Keratinocyte (primary cell): ENCODE measurements around the gene IGSF8. TPM values are rescaled to one million over a fixed set of nuclear protein-coding genes. Genes with fewer than 3 reads are reported as not detected.

ENCODE experiments used
- DNase-seq: peaks from one replicate; pipeline ENCODE4 v3.0.0-alpha.2; 2011; ENCODE audit warnings: low read depth, missing footprints, low spot score
- FAIRE-seq: peaks from 2 replicates; lab custom pipeline; 2011; peaks lifted over from hg19 to GRCh38; lab: Jason Lieb, UNC
- H2AFZ ChIP-seq: 2 replicates; pipeline ENCODE4 v1.6.0; 2012; ENCODE audit warnings: low read length, control low read depth, inconsistent platforms; ENCODE audit not compliant: control insufficient read depth
- H3K27ac ChIP-seq: 2 replicates; pipeline ENCODE4 v1.5.1; 2011; ENCODE audit warnings: low read length; ENCODE audit not compliant: control insufficient read depth, insufficient read depth
- H3K27me3 ChIP-seq: 3 replicates; pipeline ENCODE4 v1.6.0; 2011; ENCODE audit warnings: low read length; ENCODE audit not compliant: control insufficient read depth, insufficient read depth; ENCODE audit errors: extremely low read depth
- H3K36me3 ChIP-seq, 2 experiments: 2 replicates in 1 of 2; 3 replicates in 1 of 2; pipeline ENCODE4 v1.5.1; 2011; ENCODE audit warnings: low read length in 2 of 2, mild to moderate bottlenecking in 1 of 2; ENCODE audit not compliant: control insufficient read depth in 2 of 2, insufficient read depth in 2 of 2; ENCODE audit errors: extremely low read depth in 1 of 2
- H3K4me1 ChIP-seq: 3 replicates; pipeline ENCODE4 v1.5.1; 2011; ENCODE audit warnings: low read length; ENCODE audit not compliant: control insufficient read depth, insufficient read depth; ENCODE audit errors: extremely low read depth
- H3K4me2 ChIP-seq: 3 replicates; pipeline ENCODE4 v1.6.0; 2011; ENCODE audit warnings: low read depth, low read length; ENCODE audit not compliant: control insufficient read depth, insufficient read depth; ENCODE audit errors: extremely low read depth
- H3K4me3 ChIP-seq, 3 experiments: fragments of 200-600 bp in 1 of 3; sonication (generic) in 1 of 3; 2 replicates in 2 of 3; 3 replicates in 1 of 3; pipeline ENCODE4 v1.5.1; 2011 to 2016; ENCODE audit warnings: low read length in 3 of 3, mild to moderate bottlenecking in 3 of 3, control low read depth in 2 of 3, inconsistent platforms in 1 of 3, low read depth in 1 of 3, mixed read lengths in 1 of 3, mixed run types in 1 of 3, moderate library complexity in 1 of 3; ENCODE audit not compliant: control insufficient read depth in 2 of 3, insufficient read depth in 2 of 3; ENCODE audit errors: extremely low read depth in 1 of 3
- H3K79me2 ChIP-seq: 2 replicates; pipeline ENCODE4 v1.6.0; 2012; ENCODE audit warnings: low read length; ENCODE audit not compliant: control insufficient read depth, insufficient read depth
- H3K9ac ChIP-seq: 3 replicates; pipeline ENCODE4 v1.6.0; 2011; ENCODE audit warnings: low read length; ENCODE audit not compliant: control insufficient read depth, insufficient read depth; ENCODE audit errors: extremely low read depth
- H3K9me1 ChIP-seq: 3 replicates; pipeline ENCODE4 v1.6.0; 2011; ENCODE audit warnings: low read length; ENCODE audit not compliant: control insufficient read depth, insufficient read depth; ENCODE audit errors: extremely low read depth
- H3K9me3 ChIP-seq: 2 replicates; pipeline ENCODE4 v1.5.1; 2012; ENCODE audit warnings: low read depth, low read length; ENCODE audit not compliant: control insufficient read depth
- H4K20me1 ChIP-seq: 3 replicates; pipeline ENCODE4 v1.6.0; 2011; ENCODE audit warnings: low read length; ENCODE audit not compliant: control insufficient read depth, insufficient read depth; ENCODE audit errors: extremely low read depth
- CTCF ChIP-seq, 3 experiments: IDR thresholded peaks in 1 of 3; conservative IDR thresholded peaks in 1 of 3; optimal IDR thresholded peaks in 1 of 3; 2 replicates in 2 of 3; 3 replicates in 1 of 3; pipeline versions ENCODE3 to v1.5.1; 2011; ENCODE audit warnings: low read length in 3 of 3, mild to moderate bottlenecking in 3 of 3, moderate library complexity in 2 of 3, control low read depth in 1 of 3, inconsistent platforms in 1 of 3; ENCODE audit not compliant: insufficient read depth in 2 of 3; ENCODE audit errors: extremely low read depth in 1 of 3
- EZH2 ChIP-seq: IDR thresholded peaks from one replicate; pipeline ENCODE4 v1.6.1; 2012; ENCODE audit warnings: inconsistent platforms, mild to moderate bottlenecking, low read length, moderate library complexity
- dilution Hi-C: fragments of 300-500 bp; cut with MboI; formaldehyde crosslinking; loops from one replicate; pipeline ENCODE4 v1.7.0; 2020; ENCODE audit warnings: low sequenced_read_pairs; ENCODE audit not compliant: extremely low pct_ligation_motif_present
- polyA plus RNA-seq, 5 experiments: library from polyadenylated mRNA; depleted of rRNA in 3 of 5; stranded (reverse) in 3 of 5; stranded (forward) in 1 of 5; unstranded in 1 of 5; fragments of >200 nt; gene quantifications; 1 replicate in 1 of 5; 2 replicates in 3 of 5; 3 replicates in 1 of 5; pipeline versions ENCODE4 v1.2.1 to v1.2.3, GENCODE V29; 2011 to 2012; ENCODE audit warnings: missing spikeins in 2 of 5, low read depth in 1 of 5, low replicate concordance in 1 of 5

The IGSF8 gene
- polyA plus RNA-seq, 1 donor (not counting 4 experiments of a cell fraction or from before 2014, with no cell fraction given): 16.5 TPM

DNA sequence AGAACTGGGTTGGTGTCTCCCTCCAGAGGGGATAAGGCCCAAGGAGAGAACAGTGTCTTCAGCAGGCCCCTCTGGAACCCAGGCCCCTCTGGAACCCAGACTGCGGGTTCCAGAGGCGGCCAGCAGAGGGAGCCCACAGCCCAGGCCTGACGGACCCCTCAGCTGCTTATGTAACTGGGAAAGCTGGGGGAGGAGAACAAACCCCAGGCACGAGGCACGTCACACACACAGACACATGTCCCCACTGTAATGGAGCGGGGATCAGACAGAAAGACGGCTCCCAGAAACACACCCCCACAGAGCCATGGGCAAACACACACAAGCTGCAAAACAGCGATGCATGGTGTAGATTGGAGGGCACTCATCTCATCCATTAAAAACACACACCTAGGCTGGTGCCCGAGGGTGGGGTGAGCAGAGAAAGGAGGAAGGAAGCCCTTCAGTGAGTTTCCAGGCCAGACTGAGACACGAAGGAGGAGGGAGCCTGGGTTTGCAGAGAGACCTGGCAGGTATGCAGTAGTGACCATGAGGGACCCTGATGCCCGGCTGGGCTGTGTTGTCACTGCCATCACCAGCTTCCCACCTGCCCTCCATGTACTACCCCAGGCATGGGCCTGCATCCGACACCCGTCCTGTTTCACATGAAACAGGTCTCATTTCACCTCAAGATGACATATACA is 2.8 kb upstream of the IGSF8 start:
- no peaks in the 10 kb centered on the region for H4K20me1 ChIP-seq
- H3K36me3 ChIP-seq: no peaks in the 10 kb centered on the region
- H3K4me2 ChIP-seq: peak overlapping the region; percentile 51
- H3K79me2 ChIP-seq: peaks cover 9% of the 10 kb centered on the region
- H3K9me3 ChIP-seq: no peaks in the 10 kb centered on the region
- H3K27ac ChIP-seq: peak overlapping the region; percentile 0
- DNase-seq (peak; percentile 36), FAIRE-seq (peak; percentile 62)
- dilution Hi-C loops: no loop called here
- H3K9ac ChIP-seq: peak overlapping the region; percentile 20
- H3K4me3 ChIP-seq: no peak overlapping the region
- H2AFZ ChIP-seq: peak overlapping the region; percentile 89
- peaks cover 24% of the 10 kb centered on the region for H3K4me1 ChIP-seq
- TF ChIP-seq EZH2: no peak
- peak; percentile 83 to 98 (median 89) for TF ChIP-seq CTCF (optimal IDR thresholded peaks at IDR 0.05 in 1 of 3, IDR thresholded peaks at IDR 0.05 in 1 of 3, conservative IDR thresholded peaks at IDR 0.05 in 1 of 3; ENCODE audit: extremely low read depth in 1 of 3, insufficient read depth in 2 of 3, low read length in 3 of 3)
- H3K27me3 ChIP-seq: no peaks in the 10 kb centered on the region
- H3K9me1 ChIP-seq: no peaks in the 10 kb centered on the region

- no peak overlapping the region for H2AFZ ChIP-seq
- H3K27ac ChIP-seq: no peak overlapping the region
- no peak overlapping the region for H3K4me2 ChIP-seq
- no peaks in the 10 kb centered on the region for H4K20me1 ChIP-seq
- H3K9me1 ChIP-seq: no peaks in the 10 kb centered on the region
- dilution Hi-C loops: no loop called here
- H3K4me1 ChIP-seq: peaks cover 24% of the 10 kb centered on the region
- H3K9me3 ChIP-seq: no peaks in the 10 kb centered on the region
- no peak for DNase-seq
- H3K27me3 ChIP-seq: no peaks in the 10 kb centered on the region
- no peak for FAIRE-seq
- peaks cover 0 to 2% of the 10 kb centered on the region in 2 experiments for H3K36me3 ChIP-seq
- H3K9ac ChIP-seq: no peak overlapping the region
- no peak for TF ChIP-seq CTCF (optimal IDR thresholded peaks at IDR 0.05 in 1 of 3, IDR thresholded peaks at IDR 0.05 in 1 of 3, conservative IDR thresholded peaks at IDR 0.05 in 1 of 3; ENCODE audit: extremely low read depth in 1 of 3, insufficient read depth in 2 of 3, low read length in 3 of 3)
- no peak for TF ChIP-seq EZH2
- peaks cover 9% of the 10 kb centered on the region for H3K79me2 ChIP-seq
- H3K4me3 ChIP-seq: no peak overlapping the region
Measured at GRCh38 chr1:160099716-160100375, 1.4 kb upstream of the IGSF8 start.
